DND-41 (cell line): Measurements from ENCODE around the gene CTXN2.
A peak's percentile ranks its signal among the peaks of the same experiment; 100 is the strongest.

ENCODE experiments used
- ATAC-seq: fragments of 200-7000 bp; cut with Tn5 transposase; 3 replicates; pipeline ENCODE4 v1.9.1; 2021; ENCODE audit warnings: low read depth; ENCODE audit not compliant: insufficient read depth
- DNase-seq: peaks from one replicate; pipeline ENCODE4 v3.0.0-alpha.2; 2020
- H2AFZ ChIP-seq: 2 replicates; pipeline ENCODE4 v1.6.0; 2012; ENCODE audit warnings: low read depth, low read length
- H3K27ac ChIP-seq: 2 replicates; pipeline ENCODE4 v1.5.1; 2012; ENCODE audit warnings: low read length, inconsistent platforms
- H3K27me3 ChIP-seq: fragments of 200-600 bp; sonication (generic); 2 replicates; pipeline ENCODE4 v1.6.0; 2012; ENCODE audit warnings: low read length, mild to moderate bottlenecking, inconsistent platforms; ENCODE audit not compliant: insufficient read depth, poor library complexity
- H3K36me3 ChIP-seq: 2 replicates; pipeline ENCODE4 v1.5.1; 2012; ENCODE audit warnings: low read length, inconsistent platforms; ENCODE audit not compliant: insufficient read depth
- H3K4me1 ChIP-seq: 2 replicates; pipeline ENCODE4 v1.5.1; 2012; ENCODE audit warnings: mild to moderate bottlenecking, low read length; ENCODE audit not compliant: insufficient read depth
- H3K4me2 ChIP-seq: 2 replicates; pipeline ENCODE4 v1.6.0; 2012; ENCODE audit warnings: mild to moderate bottlenecking, moderate library complexity, low read length, inconsistent platforms; ENCODE audit not compliant: insufficient read depth
- H3K4me3 ChIP-seq, 2 experiments: fragments of 200-600 bp in 1 of 2; shearing (Covaris generic) in 1 of 2; 2 replicates each; pipeline ENCODE4 v1.5.1; 2012 to 2016; ENCODE audit warnings: inconsistent platforms in 2 of 2, low read length in 2 of 2, mild to moderate bottlenecking in 2 of 2, low read depth in 1 of 2, moderate library complexity in 1 of 2
- H3K79me2 ChIP-seq: 2 replicates; pipeline ENCODE4 v1.6.0; 2012; ENCODE audit warnings: low read length, inconsistent platforms; ENCODE audit not compliant: insufficient read depth
- H3K9ac ChIP-seq: 2 replicates; pipeline ENCODE4 v1.6.0; 2012; ENCODE audit warnings: low read depth, mild to moderate bottlenecking, inconsistent platforms, low read length, moderate library complexity
- H3K9me3 ChIP-seq: 2 replicates; pipeline ENCODE4 v1.5.1; 2012; ENCODE audit warnings: low read length, moderate library complexity, mild to moderate bottlenecking, inconsistent platforms; ENCODE audit not compliant: insufficient read depth, severe bottlenecking
- H4K20me1 ChIP-seq: 2 replicates; pipeline ENCODE4 v1.6.0; 2012; ENCODE audit warnings: low read length; ENCODE audit not compliant: insufficient read depth
- EZH2 ChIP-seq: IDR thresholded peaks from 3 replicates; pipeline ENCODE4 v1.6.1; 2012; ENCODE audit warnings: borderline replicate concordance, low read depth, mild to moderate bottlenecking, moderate library complexity, low read length, inconsistent platforms; ENCODE audit not compliant: severe bottlenecking
- TF ChIP-seq, protein P1 (sequence below): IDR thresholded peaks from 2 replicates; pipeline ENCODE4 v1.5.1; 2012; ENCODE audit warnings: borderline replicate concordance, low read length, moderate library complexity, mild to moderate bottlenecking; ENCODE audit not compliant: poor library complexity, severe bottlenecking; ENCODE audit errors: extremely low read depth

CTXN2 gene

DNA sequence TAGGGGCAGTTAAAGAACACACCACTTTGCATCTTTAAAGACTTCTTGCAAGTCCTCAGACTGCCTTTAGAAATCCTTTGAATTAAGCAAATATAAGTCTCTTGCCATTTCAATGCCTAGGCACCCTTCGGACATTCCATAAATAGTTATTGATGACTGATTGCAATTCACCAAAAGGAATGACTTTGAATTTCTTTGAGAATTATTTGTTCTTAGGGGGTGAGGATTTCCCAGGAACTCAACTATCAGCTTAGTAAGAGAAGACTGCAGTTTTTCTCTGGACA lies 12.9 kb upstream of the CTXN2 start:
- H3K27ac ChIP-seq: no peak overlapping the region
- H2AFZ ChIP-seq: peak overlapping the region; percentile 70
- H3K27me3 ChIP-seq: no peaks in the 10 kb centered on the region

DNA sequence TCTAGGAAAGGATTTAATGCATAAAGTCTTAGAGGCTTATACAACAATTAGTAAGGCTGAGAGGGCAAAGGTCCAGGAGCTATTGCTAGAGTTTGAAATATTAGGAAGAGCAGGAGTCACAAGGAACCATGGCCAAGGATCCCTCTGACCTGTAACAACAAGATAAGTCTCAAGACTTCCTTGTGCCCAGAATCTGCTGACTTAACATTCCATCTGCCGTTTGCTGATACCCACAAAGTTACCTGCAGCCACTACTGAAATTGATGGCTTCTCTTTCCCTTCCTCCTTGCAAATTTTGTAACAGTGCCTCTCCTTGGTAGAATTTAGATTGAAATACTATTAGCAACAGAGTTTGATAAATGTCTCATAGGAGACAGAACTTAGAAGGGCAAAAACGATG lies 8.7 kb upstream of the CTXN2 start:
- Histone ChIP-seq H4K20me1 (no peaks in the 10 kb centered on the region), H3K4me2 (no peak overlapping the region), H3K4me1 (peaks cover 4% of the 10 kb centered on the region; the same call in 1 of the 2 replicates), H3K9me3 (no peaks in the 10 kb centered on the region), H2AFZ (no peak overlapping the region), H3K36me3 (no peaks in the 10 kb centered on the region), H3K27ac (no peak overlapping the region), H3K79me2 (no peaks in the 10 kb centered on the region), H3K9ac (no peak overlapping the region), H3K4me3 (no peak overlapping the region), H3K27me3 (no peaks in the 10 kb centered on the region)
- ATAC-seq (no peak), DNase-seq (no peak)
- TF ChIP-seq EZH2: no peak
- TF ChIP-seq, protein P1, sequence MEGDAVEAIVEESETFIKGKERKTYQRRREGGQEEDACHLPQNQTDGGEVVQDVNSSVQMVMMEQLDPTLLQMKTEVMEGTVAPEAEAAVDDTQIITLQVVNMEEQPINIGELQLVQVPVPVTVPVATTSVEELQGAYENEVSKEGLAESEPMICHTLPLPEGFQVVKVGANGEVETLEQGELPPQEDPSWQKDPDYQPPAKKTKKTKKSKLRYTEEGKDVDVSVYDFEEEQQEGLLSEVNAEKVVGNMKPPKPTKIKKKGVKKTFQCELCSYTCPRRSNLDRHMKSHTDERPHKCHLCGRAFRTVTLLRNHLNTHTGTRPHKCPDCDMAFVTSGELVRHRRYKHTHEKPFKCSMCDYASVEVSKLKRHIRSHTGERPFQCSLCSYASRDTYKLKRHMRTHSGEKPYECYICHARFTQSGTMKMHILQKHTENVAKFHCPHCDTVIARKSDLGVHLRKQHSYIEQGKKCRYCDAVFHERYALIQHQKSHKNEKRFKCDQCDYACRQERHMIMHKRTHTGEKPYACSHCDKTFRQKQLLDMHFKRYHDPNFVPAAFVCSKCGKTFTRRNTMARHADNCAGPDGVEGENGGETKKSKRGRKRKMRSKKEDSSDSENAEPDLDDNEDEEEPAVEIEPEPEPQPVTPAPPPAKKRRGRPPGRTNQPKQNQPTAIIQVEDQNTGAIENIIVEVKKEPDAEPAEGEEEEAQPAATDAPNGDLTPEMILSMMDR: no peak

More for the DNA sequence above, 12.9 kb upstream of the CTXN2 start:
- Histone ChIP-seq H3K79me2 (peaks cover 21% of the 10 kb centered on the region), H3K4me2 (peak overlapping the region; percentile 64; the same call in 1 of the 2 replicates), H3K9me3 (no peaks in the 10 kb centered on the region), H3K4me1 (peaks cover 9% of the 10 kb centered on the region; the same call in 1 of the 2 replicates), H3K4me3 (peak overlapping the region in 1 of 2 experiments; percentile 58; a peak in 2 of 4 replicates), H3K36me3 (no peaks in the 10 kb centered on the region), H4K20me1 (no peaks in the 10 kb centered on the region), H3K9ac (peak overlapping the region; percentile 53)
- DNase-seq: no peak
- TF ChIP-seq, protein P1: no peak
- TF ChIP-seq EZH2: no peak
- ATAC-seq: no peak

DNA sequence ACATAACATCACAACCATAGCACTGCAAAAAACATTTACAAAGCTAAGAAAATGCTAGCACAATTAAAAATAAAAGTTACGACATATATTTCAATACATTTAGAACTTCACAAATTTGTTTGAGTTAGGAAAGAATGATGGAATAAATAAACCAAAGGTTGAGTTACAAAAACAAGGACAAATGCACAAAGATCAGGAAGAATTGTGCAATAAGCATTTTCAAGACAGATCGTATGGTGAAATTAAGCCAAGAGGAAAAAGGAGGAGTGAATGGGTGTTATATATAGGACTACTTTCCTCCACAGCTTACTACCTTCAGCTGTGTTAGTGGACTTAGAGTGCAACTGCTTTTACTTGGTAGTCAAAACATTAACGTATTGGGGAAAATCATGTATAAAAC lies 5.9 kb upstream of the CTXN2 start:
- no peak overlapping the region for H3K4me2 ChIP-seq
- H3K9me3 ChIP-seq: no peaks in the 10 kb centered on the region
- TF ChIP-seq, protein P1: no peak
- no peak for TF ChIP-seq EZH2
- no peak overlapping the region for H2AFZ ChIP-seq
- no peaks in the 10 kb centered on the region for H3K79me2 ChIP-seq
- no peak overlapping the region for H3K27ac ChIP-seq
- DNase-seq (no peak), ATAC-seq (no peak)
- H3K27me3 ChIP-seq: no peaks in the 10 kb centered on the region
- H4K20me1 ChIP-seq: no peaks in the 10 kb centered on the region
- H3K4me3 ChIP-seq: no peak overlapping the region
- no peak overlapping the region for H3K9ac ChIP-seq
- H3K4me1 ChIP-seq: no peaks in the 10 kb centered on the region
- no peaks in the 10 kb centered on the region for H3K36me3 ChIP-seq

DNA sequence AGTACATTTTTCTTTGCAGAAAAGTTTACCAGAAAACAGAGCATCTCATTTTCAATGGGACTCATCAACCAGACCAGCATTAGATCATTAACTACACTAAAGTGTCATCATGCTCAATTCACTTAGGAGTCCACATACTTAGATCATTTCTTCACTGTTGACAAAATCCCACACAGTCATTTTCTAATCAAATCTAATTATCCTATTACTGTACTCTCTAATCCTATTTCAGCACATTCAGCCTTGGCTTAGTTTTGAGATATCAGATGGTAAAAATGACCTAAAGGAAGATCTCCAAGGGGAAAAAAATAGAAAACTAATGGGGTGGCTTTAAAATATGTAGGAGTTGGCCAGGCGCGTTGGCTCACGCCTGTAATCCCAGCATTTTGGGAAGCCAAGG lies 5.2 kb upstream of the CTXN2 start:
- Histone ChIP-seq H3K79me2 (no peaks in the 10 kb centered on the region), H2AFZ (no peak overlapping the region), H3K27ac (no peak overlapping the region), H3K4me1 (no peaks in the 10 kb centered on the region), H4K20me1 (no peaks in the 10 kb centered on the region), H3K4me2 (no peak overlapping the region), H3K36me3 (no peaks in the 10 kb centered on the region), H3K27me3 (no peaks in the 10 kb centered on the region), H3K9ac (no peak overlapping the region), H3K9me3 (no peaks in the 10 kb centered on the region), H3K4me3 (no peak overlapping the region)
- DNase-seq (no peak), ATAC-seq (no peak)
- TF ChIP-seq, protein P1: no peak
- TF ChIP-seq EZH2: no peak
